HG03103 (cell line): ENCODE measurements around the gene MRPL2.
"Not testable (repeated sequence)": the region's sequence is repeated elsewhere in the genome, so short reads cannot be mapped to it uniquely, and the experiment has no call there.

Experiments
- ATAC-seq: cut with Tn5 transposase; IDR thresholded peaks from one replicate; pipeline ENCODE4 v1.9.1; 2021; ENCODE audit warnings: low read depth; ENCODE audit not compliant: unreplicated experiment

MRPL2 gene

DNA sequence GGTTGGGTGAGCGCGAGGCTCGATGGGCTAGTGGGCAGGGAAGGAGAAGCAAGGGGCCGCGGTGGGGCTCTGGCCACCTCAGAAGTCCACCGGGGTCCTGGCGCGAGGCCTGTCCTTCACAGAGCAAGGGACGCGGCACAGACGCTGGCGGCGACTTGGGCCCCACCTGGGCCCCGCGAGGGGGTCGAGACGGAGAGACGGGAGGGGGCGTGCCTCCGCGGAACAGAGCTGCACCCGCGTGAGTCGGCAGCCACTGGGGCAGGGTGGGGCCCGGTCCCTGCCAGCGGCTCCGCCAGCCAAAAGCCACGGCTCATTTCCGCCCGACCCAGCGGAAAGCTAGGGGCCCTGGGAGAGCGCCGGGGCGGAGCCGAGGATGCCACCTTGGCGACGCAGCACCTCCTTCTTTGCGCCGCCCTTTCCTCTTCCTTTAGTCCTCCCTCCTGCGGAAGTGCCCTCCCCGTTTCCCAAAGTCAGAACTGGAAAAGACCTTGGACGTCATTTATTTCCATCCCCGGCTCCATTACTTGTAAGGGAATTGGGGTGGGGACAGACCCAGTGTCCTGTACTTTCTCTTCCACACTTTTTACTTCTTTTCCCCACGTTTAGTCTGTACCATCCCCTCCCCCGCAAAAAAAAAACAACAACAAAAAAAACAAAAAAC lies 5.6 kb downstream of the MRPL2 start, which contains the start of gene CUL7:
CUL7 (minus strand) TSS at position 307 of the 661 bp plus-strand sequence. CDS start 1,063 bp downstream, outside the sequence.
- ATAC-seq = peak; percentile 78

DNA sequence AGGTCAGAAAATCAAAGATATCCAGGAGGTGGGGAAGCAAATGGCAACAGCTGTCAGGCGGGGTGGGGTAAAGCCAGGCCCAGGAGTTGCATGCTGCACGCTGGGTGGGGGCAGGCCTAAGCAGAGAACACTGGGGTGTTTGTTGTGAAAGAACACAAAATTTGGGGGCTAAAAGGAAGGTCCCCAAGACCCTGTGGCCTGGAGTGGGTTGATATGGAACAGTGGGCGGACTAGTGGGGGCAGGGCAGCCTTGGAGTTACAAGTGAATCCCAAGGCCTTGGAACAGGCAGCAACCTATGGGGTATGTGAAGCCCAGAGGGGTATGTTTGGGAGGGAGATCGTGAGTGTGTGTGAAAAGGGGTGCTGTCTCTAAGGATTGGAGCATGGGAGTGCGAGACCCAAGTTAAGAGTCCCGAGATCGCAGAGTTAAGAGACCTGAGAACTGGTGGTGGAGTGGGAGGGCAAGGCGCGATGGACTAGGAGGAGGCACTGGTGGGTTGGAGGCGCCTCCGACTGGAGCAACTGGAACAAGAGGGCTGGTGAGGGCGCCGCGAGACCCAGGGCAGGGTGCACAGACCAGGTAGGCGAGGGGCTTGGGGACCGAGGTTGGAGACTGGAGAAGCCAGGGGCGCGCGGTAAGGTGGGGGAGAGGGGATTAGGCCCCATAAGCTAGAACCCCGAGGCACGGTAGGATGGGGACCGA lies 6.2 kb downstream of the MRPL2 start:
- ATAC-seq = peak; percentile 12

DNA sequence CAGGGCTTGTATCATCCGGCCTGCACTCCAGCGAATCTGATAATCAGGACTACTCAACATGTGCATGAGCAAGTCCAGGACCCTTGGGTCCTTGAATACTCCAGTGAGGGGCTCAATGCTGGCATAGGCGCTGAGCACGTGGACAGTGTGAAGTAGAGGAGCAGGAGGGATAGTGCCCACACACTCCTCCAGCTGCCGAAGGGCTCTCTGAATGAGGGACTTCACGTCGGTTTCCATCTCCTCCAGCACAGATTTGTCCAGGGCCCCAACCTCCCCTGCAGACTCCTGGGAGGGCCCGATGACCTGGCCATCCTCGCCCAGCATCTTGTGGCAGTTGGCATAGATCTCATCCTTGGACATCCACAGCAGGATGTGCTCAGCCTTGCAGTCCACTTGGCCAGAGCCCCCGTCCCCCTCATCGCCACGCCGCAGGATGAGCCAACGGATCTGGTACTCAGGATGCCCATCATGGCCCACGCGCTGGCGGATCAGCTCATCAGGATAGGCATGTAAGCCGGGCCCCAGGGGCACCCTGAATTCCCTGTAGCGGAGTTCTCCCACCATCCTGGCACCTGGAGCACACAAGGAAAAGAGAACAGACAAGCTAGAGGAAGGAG lies 6.9 kb downstream of the MRPL2 start:
- ATAC-seq = no peak

DNA sequence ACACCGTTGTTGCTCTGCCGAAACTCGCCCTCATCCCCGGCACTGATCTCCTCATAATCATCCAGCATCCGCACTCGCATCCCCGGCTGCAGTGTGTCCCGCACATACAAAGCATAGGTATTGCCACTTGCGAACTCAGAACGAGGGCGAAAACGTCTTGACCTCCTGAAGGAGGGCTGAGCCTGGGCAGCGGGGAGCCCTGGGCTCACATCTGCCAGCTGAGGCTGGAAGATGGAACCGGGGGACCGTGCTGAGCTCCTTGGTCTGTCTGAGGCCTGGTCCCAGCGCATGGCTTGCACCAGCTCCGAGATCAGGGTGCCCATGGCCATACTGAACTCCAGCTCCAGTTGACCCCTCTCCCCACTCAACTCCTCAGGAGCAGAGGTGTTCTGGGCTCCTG lies 8.3 kb downstream of the MRPL2 start:
- ATAC-seq = no peak

DNA sequence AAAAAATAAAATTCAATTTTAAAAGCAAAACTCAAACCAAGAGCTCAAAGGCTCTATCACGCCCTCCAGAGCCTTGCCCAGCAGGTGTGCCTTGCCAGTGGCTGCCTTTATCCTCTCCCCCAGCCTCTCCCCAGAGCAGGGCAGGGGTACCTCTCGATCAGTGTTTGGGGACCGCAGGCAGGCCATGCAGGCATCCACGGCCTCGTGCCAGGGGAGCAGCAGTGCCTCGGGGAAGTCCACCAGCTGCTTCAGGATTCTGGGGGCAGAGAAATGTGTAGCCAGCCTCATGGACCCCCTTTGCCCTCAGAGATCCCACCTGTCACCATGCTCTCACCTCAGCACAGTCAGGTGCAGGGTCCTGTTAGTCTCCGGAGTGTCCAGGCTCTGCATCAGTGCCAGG lies 11.2 kb downstream of the MRPL2 start:
- ATAC-seq = no peak

DNA sequence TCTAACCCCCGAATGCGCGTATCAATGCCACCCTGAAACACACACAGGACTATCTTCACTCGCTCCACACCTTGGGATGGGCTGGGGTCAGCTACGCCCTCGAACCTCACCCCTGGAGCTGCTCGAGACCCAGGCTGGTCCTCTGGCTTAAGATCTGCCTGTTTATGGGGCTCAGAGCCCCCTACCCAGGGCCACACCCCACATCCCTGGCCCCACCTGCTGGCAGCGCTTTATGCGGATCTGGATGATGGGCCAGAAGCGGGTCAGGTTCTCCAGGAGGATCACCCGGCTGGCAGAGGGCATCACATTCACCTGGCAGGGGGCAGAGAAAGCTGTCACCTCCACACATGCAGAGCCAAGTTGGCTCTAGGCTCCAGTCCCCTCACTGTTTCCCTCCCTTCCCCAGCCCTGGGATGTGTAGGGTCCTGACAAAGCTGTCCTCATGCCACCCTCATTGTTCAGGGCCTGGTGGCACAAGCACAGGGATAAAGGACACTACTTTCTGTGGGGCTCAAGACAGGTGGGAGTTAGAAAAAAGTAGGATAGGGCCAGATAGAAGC lies 13.8 kb downstream of the MRPL2 start:
- ATAC-seq = no peak

DNA sequence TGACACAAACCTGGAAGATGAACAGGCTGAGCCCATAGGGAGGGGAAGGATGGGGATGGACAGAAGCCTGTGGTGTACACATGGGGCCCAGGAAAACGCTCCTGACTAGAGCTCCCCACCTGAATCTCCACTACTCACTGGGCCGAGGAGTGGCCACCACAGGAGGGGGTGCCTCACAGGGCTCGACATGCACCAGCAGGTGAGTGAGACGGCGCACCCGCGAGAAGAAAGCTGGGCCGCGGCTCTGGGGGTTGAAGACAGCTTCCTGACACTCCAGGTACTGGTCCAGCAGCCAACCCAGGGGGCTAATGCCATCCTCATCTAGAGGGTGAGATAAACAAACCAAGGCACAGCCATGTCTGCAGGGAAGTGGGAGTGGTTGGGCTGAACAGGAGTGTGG lies 15.9 kb downstream of the MRPL2 start:
- no peak for ATAC-seq

DNA sequence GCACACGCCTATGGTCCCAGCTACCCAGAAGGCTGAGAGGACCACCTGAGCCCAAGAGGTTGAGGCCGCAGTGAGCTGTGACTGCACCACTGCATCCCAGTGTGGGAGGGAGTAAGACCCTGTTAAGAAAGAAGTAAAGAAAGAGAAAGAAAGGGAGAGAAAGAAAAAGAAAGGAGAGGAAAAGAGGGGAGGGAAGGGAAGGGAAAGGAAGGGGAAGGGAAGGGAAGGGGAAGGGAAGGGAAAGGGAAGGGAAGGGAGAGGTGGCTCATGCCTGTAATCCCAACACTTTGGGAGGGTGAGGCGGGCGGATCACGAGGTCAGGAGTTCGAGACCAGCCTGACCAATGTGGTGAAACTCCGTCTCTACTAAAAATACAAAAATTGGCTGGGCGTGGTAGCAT lies 17.8 kb downstream of the MRPL2 start:
- not testable (repeated sequence) for ATAC-seq

DNA sequence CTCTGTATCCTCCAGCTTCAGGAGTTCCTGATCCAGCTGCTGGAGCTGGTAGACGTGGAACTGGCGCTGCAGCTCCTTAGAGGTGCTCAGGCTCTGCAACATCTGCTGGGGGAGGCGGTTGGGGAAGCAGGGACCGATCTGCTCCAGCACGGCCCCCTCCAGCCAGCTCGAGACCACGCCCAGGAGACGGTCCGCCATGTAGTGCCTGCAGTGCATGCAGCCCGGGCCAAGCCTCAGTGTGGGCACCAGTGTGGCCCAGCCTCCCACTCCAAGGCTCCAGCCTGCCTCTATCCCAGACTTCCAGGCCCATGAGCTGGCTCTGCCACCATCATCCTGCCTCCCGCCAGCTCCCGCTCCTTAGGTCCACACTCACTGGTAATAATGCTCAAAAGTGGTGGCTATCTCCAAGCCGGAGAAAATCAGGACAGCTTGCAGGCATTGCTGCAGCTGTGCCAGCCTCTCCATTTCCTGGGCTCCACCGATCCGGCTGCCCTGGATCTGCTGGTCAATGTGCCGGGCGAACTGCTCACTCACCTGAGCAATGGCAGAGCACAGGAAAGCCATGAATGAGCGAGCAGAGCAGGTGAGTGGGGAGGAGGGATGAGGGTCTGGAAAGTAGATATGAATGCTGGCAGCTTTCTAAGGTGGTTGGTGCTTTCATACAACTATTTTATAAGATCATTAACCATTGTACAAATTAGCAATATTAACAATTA lies 18.5 kb downstream of the MRPL2 start:
- ATAC-seq = no peak

DNA sequence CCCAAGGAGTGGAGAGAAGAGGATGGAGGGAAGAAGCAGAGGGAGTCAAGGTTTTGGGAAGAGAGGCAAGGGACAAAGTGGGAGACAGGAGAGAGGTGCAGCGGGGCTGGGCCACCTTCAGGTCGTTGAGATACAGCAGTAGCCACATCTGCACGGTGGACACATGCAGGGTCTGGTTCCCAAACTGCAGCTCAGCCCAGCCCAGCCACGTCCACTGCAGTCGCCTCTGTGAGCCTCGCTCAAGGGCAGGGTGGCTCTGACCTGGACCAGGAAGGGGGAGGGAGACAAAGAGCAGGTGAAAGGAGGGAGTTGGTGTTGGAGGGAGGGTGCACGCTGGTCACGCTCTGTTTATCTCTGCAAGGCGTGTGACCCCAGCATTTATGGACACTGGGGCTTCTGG lies 20.5 kb downstream of the MRPL2 start:
- ATAC-seq = no peak

DNA sequence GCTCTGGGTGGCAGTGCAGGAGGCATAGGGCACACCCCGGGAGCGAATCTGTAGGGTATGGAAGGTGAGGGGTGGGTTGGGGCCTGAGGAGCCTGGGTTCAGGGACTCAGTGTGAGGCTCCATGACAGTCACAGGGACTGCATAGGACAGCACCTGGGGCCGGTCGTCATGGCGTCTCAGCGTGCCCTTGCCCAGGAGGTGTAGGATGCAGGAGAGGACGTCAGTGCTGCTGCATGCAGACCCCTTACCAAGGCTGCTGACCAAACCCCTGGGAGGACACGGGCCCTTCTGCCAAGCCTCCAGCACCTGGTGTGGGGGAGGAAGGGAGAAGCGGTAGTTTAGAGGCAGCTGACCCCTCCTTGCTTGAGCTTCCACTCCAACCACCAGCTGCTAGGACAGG lies 21.5 kb downstream of the MRPL2 start:
- ATAC-seq = no peak

DNA sequence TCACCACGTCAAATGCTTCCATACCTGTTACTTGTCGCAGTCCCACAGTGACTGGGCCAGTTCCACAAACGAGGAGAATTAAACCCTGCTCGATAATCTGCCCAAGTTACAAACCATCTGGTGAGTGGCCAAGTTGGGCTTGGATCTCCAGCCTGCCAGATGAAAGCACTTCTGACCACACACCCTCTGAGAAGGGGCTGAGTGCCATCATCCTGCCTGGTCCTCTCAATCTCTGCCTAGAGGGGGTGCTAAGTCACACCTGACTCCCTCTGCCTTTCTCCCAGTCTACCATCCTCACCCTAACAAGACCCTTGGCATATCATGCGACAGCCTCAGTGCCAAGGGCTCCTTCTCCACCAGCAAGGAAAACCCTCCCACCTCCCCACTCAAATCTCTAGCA lies 22.0 kb downstream of the MRPL2 start:
- ATAC-seq = no peak

DNA sequence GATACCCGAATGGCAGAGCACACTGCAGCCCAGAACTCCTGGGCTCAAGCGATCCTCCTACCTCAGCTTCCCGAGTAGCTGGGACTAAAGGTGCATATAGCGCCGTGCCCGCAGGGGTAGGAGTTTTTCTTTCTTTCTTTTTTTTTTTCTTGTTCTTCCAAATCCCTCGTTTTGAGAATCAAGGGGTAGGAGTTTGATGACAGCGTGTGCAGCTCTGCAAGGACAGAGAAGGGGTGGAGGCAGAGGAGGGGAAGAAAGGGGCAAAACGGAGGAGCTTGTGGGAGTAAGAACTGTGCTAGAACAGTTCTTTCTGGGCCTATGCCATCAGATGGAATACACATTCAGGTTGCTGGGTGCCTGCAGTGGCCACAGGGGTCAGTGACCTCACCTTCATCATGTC lies 22.5 kb downstream of the MRPL2 start:
- no peak for ATAC-seq

DNA sequence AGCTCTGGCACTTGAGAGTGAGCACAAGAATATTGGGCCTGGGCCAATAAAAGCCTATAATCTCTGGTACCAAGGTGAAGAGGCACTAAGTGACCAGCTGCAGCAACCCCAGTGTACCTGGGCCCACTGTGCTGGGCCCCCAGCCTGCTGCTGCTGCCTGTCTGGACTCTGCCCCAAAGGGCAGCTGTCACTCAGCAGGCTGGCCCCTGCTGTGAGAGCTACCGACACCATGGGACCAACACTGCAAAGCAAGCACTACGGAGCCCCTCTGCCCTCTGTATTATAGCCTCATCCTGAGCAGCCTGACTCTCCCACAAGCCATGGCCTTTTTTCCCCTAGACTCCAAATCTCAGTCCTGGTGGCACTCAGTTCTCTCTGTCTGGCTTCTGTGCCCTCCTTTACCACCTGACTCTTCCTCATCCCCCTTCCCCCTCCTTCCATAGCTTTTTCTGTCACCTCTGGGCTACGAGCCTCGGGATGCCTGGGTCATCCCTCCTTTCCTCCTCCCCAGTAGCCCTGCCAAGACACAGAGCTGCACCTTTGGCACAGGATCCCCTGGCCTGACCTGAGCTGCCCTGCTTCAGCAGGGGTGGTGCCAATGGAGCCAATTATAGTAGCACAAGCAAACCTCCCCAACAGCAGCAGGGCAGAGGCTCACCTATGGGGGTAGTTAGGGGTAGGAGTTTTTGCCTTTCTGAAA lies 23.6 kb downstream of the MRPL2 start:
- no peak for ATAC-seq

DNA sequence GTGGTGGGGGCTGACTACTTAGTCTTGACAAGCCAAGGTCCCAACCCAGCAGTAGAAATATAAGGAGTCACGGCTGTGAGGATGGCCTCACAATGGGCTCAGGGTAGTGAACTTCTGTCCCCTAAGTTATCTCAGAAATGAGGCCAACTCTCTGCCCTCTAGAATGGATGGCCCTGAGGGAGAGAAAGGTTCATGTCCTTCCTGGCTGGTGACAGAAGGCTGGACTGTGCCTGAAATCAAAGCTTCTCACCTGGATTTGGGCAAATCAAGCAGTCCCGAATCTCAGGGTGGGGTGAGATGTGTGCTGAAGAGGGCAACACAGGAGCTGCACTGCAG lies 25.1 kb downstream of the MRPL2 start:
- no peak for ATAC-seq

DNA sequence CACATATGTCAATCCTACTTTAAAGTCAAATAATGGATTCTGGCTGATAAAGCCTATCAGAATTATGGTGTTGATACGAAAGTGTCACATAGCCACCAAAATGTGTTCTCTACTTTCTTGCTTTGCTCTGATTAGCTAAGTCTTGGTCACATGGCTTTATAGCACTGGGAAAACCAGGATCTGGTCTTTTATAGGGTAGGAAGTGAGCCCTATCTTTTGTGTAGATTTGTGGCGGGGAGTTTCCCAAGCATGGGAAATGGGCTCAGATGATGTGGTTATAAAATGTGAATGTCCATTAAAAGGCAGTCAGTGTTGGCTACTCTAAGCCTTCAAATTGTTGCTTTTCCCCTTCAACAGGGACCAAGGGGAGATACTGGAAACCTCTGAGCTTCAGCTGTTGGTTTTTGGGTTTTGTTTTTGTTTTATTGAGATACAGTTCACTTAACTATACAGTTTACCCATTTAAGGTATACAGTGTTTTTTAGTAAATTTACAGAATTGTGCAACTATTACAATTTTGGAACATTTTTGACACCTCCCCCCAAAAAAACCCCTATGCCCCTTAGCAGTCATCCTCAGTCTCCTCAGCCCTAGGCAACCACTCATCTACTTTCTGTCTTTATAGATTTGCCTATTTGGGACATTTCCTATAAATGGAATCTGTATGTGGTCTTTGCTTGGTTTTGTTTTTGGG lies 25.6 kb downstream of the MRPL2 start:
- ATAC-seq = no peak

DNA sequence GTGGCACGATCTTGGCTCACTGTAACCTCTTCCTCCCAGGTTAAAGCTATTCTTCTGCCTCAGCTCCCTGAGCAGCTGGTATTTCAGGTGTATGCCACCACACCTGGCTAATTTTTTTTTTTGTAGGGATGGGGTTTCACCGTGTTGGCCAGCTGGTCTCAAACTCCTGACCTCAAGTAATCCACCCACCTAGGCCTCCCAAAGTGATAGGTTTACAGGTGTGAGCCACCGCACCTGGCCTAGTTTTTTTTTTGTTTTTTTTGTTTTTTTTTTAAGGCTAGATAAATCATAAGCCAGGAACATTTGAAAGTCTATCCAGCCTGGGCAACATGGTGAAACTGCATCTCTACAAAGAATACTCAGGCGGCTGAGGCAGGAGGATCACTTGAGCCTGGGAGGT lies 26.9 kb downstream of the MRPL2 start:
- ATAC-seq = no peak

DNA sequence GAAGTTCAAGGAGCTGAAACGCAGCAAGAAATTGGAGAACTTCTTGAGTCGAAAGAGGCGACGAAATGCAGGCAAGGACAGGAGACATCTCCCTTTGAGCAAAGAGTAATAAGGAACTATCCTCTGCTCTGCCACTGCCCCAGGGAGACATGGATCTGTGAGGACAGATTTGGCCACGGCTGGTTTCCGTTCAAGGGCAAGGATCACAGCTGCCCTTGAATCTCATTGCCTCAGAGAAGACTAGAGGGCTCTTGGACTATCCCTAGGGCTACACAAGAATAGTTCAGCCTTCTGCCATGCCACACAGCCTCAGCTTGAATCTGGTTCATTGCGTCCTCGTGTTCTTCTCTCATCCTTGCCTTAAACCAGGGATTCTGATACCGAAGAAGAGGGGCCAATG lies 30.1 kb downstream of the MRPL2 start:
- no peak for ATAC-seq

DNA sequence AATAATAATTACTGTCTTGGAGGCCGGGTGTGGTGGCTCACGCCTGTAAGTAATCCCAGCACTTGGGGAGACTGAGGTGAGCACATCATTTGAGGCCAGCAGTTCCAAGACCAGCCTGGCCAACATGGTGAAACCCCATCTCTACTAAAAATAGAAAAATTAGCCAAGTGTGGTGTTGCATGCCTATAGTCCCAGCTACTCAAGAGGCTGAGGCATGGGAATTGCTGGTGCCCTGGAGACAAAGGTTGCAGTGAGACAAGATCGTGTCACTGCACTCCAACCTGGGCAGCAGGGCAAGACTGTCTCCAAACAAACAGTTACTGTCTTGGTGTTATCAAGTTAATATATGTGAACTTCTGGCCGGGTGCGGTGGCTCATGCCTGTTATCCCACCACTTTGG lies 32.9 kb downstream of the MRPL2 start:
- ATAC-seq = no peak

DNA sequence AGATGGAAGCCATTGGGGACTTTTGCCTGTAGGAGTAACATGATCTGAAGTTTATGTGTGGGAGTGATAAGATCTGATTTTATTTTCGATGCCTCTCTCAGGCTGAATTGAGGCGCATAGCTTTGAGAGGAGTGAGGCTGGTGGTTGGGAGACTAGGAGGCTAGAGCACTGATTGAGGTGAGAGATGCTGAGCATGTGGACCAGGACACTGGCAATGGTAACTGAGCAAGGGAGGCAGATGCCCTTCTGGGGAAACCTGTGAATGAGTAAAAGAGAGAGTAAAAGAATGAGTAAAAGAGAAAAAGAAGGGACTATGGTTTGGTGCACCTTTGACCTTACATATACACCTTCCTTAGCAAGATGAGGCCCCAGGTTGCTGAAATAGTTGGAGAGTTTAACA lies 34.8 kb downstream of the MRPL2 start:
- ATAC-seq = no peak
